H54 (cell line): ENCODE measurements around the gene FHAD1.

Source experiments
- DNase-seq: peaks from one replicate; pipeline ENCODE4 v3.0.0; 2011; ENCODE audit warnings: low spot score, mixed read lengths; ENCODE audit not compliant: insufficient read length
- FAIRE-seq: peaks from 3 replicates; lab custom pipeline; 2011; peaks lifted over from hg19 to GRCh38; lab: Jason Lieb, UNC
- POLR2A ChIP-seq: IDR thresholded peaks from 2 replicates; pipeline ENCODE4 v1.6.1; 2011; ENCODE audit warnings: low read depth, mild to moderate bottlenecking, low read length

Gene FHAD1

GRCh38 chr1:15345705-15346345, 98.8 kb downstream of the FHAD1 start:
- no peak for FAIRE-seq
- DNase-seq: no peak

GRCh38 chr1:15346346-15347030, 99.5 kb downstream of the FHAD1 start:
- no peak for DNase-seq
- no peak for FAIRE-seq
- TF ChIP-seq POLR2A: no peak

More at GRCh38 chr1:15345705-15346345, 98.8 kb downstream of the FHAD1 start:
- TF ChIP-seq POLR2A: no peak

- FAIRE-seq: no peak
Observed at GRCh38 chr1:15347182-15347581, 100.2 kb downstream of the FHAD1 start.

GRCh38 chr1:15348648-15349047, 101.6 kb downstream of the FHAD1 start:
- no peak for FAIRE-seq
- no peak for TF ChIP-seq POLR2A
- no peak for DNase-seq

More at GRCh38 chr1:15347182-15347581, 100.2 kb downstream of the FHAD1 start:
- TF ChIP-seq POLR2A: no peak
- no peak for DNase-seq

GRCh38 chr1:15349133-15349532, 102.1 kb downstream of the FHAD1 start:
- no peak for FAIRE-seq
- DNase-seq: no peak
- TF ChIP-seq POLR2A: no peak

- no peak for TF ChIP-seq POLR2A
- FAIRE-seq: no peak
Observed at GRCh38 chr1:15350151-15350550, 103.1 kb downstream of the FHAD1 start.

GRCh38 chr1:15350551-15351200, 103.7 kb downstream of the FHAD1 start:
- no peak for TF ChIP-seq POLR2A
- FAIRE-seq (no peak), DNase-seq (no peak)

More at GRCh38 chr1:15350151-15350550, 103.1 kb downstream of the FHAD1 start:
- DNase-seq: no peak

- DNase-seq (no peak), FAIRE-seq (no peak)
- no peak for TF ChIP-seq POLR2A
Observed at GRCh38 chr1:15351310-15351709, 104.3 kb downstream of the FHAD1 start.

GRCh38 chr1:15352128-15352957, 105.3 kb downstream of the FHAD1 start:
- peak; percentile 59 for DNase-seq
- FAIRE-seq: peak; percentile 81
- no peak for TF ChIP-seq POLR2A

- DNase-seq (no peak), FAIRE-seq (no peak)
- TF ChIP-seq POLR2A: no peak
Observed at GRCh38 chr1:15353839-15354579, 107.0 kb downstream of the FHAD1 start.

- no peak for TF ChIP-seq POLR2A
- DNase-seq (no peak), FAIRE-seq (no peak)
Observed at GRCh38 chr1:15354580-15354965, 107.5 kb downstream of the FHAD1 start.

GRCh38 chr1:15355968-15356625, 109.1 kb downstream of the FHAD1 start:
- FAIRE-seq (peak; percentile 38), DNase-seq (peak; percentile 34)
- no peak for TF ChIP-seq POLR2A

GRCh38 chr1:15357612-15358207, 110.7 kb downstream of the FHAD1 start:
- DNase-seq (no peak), FAIRE-seq (no peak)

More at GRCh38 chr1:15357612-15358207, 110.7 kb downstream of the FHAD1 start:
- no peak for TF ChIP-seq POLR2A
